Brain microvascular endothelial cell (primary cell): Measurements from ENCODE around the gene TBP.

ENCODE experiments used
- DNase-seq: peaks from one replicate; pipeline ENCODE4 v3.0.0-alpha.2; 2020
- H3K27ac ChIP-seq: fragments of 250-450 bp; sonication (Bioruptor Pico); 2 replicates; pipeline ENCODE4 v1.5.1; 2020; ENCODE audit warnings: mild to moderate bottlenecking, moderate library complexity
- H3K27me3 ChIP-seq: fragments of 250-450 bp; sonication (Bioruptor Pico); replicated peaks from 2 replicates; pipeline ENCODE4 v1.5.1; 2020; ENCODE audit warnings: mild to moderate bottlenecking
- H3K36me3 ChIP-seq: fragments of 250-450 bp; sonication (Bioruptor Pico); replicated peaks from 2 replicates; pipeline ENCODE4 v1.5.1; 2020; ENCODE audit warnings: mild to moderate bottlenecking
- H3K4me3 ChIP-seq: 2 replicates; pipeline ENCODE4 v1.5.1; 2011; ENCODE audit warnings: low read depth, mild to moderate bottlenecking, control low read depth, low read length, moderate library complexity
- in situ Hi-C: cut with HindIII; loops from 2 replicates; pipeline ENCODE4 v1.10.0; 2017; ENCODE audit warnings: low sequenced_read_pairs, low pct_ligation_motif_present
- TF ChIP-seq, protein P1 (sequence below): IDR thresholded peaks from 2 replicates; pipeline ENCODE4 v1.5.1; 2011; ENCODE audit warnings: low read depth, mild to moderate bottlenecking, moderate library complexity, low read length, control low read depth, inconsistent platforms; ENCODE audit errors: missing control alignments

The TBP gene

DNA sequence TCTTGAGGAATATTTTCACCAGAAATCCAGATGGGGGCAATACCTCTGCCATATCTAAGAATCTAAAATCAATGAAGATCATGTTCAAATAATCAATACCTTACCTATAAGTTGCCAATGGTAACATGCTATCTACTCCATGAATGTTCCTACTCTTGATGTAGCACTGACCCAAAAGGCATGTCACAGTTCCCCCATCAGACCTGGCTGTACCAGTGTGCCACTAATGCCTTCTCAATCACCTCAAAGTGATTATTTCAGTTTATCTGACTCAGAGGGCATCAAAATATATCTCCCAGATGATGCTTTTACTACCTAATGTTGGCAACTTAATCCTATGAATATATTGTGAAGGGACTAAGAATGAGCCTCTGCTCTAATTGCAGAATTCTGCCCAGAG is 24.7 kb downstream of the TBP start:
- no peak for DNase-seq
- H3K27me3 ChIP-seq: no peaks in the 10 kb centered on the region
- TF ChIP-seq, protein P1, sequence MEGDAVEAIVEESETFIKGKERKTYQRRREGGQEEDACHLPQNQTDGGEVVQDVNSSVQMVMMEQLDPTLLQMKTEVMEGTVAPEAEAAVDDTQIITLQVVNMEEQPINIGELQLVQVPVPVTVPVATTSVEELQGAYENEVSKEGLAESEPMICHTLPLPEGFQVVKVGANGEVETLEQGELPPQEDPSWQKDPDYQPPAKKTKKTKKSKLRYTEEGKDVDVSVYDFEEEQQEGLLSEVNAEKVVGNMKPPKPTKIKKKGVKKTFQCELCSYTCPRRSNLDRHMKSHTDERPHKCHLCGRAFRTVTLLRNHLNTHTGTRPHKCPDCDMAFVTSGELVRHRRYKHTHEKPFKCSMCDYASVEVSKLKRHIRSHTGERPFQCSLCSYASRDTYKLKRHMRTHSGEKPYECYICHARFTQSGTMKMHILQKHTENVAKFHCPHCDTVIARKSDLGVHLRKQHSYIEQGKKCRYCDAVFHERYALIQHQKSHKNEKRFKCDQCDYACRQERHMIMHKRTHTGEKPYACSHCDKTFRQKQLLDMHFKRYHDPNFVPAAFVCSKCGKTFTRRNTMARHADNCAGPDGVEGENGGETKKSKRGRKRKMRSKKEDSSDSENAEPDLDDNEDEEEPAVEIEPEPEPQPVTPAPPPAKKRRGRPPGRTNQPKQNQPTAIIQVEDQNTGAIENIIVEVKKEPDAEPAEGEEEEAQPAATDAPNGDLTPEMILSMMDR: no peak
- H3K27ac ChIP-seq: no peak overlapping the region
- in situ Hi-C loops: no loop called here
- H3K36me3 ChIP-seq: peaks cover 15% of the 10 kb centered on the region
- H3K4me3 ChIP-seq: no peak overlapping the region

DNA sequence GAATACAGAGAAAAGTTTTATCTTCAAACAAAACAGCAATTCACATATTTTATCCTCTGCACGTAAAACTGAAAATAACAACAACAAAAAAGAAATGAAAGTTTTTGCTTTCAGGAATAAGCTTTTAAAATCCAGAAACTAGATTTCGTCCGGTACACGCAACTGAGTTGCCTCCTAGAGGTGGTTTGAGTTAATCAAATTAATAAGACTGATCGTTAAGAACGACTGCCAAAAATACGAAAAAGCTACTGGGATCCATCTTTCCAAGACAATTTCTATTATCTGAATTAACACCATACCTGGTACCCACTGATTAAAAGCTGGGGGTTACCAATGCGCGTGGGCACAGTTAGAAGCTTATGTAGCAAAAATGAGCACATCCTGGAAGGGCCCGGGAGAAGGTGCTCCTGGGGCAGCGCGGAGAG is 29.6 kb downstream of the TBP start:
- H3K36me3 ChIP-seq: peaks cover 17% of the 10 kb centered on the region
- TF ChIP-seq, protein P1: no peak
- no peaks in the 10 kb centered on the region for H3K27me3 ChIP-seq
- DNase-seq: no peak
- in situ Hi-C loops: no loop called here
- H3K4me3 ChIP-seq: peak overlapping the region; percentile 87
- H3K27ac ChIP-seq: peak overlapping the region; percentile 68

DNA sequence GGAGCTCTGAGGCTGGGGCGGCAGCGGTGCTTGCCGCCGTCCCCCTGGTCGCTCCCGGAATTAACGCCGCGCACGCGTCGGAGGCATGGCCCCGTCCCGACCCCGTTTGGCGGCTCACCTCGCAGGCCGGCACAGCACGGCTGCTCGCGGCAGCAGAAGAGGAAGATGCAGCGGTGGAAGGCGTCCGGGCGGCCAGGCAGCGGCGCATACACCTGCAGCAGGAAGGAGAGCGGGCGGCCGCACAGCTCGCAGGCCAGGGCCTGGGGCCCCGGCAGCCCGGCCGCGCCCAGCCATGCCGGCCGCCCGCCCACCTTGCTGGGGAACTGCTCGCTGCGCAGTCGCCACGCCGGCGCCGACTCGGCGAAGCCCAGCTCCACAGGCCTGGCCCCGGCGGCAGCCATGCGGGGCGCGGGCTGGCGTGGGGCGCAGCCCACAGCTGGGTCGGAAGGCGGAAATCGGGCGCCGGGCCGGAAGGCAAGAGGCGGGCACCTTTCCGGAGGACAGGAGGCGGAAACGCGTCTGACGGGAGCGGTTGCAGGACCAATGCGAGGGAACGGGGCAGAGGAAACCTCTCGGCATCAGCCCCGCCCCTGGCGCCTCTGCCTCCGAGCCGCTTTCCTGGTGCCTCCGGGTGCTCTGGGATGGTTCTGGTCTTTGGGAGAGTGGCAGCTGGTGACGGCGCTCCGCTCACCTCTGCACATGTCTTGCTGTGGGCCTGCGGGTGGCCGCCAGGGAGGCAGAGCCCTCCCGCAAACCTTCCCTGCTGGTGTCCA is 30.2 kb downstream of the TBP start, which contains the start of gene PDCD2:
Gene PDCD2 (minus strand): TSS at position 457 of the 773 bp plus-strand sequence. CDS start 56 bp downstream, at position 401.
- H3K27ac ChIP-seq: peak within 1 kb of the TSS; percentile 68
- in situ Hi-C loops: no loop called here
- H3K27me3 ChIP-seq: no peaks in the 10 kb centered on the region
- DNase-seq: peak; percentile 83
- H3K4me3 ChIP-seq: peak within 1 kb of the TSS; percentile 87
- peaks cover 17% of the 10 kb centered on the region for H3K36me3 ChIP-seq
- TF ChIP-seq, protein P1: no peak

DNA sequence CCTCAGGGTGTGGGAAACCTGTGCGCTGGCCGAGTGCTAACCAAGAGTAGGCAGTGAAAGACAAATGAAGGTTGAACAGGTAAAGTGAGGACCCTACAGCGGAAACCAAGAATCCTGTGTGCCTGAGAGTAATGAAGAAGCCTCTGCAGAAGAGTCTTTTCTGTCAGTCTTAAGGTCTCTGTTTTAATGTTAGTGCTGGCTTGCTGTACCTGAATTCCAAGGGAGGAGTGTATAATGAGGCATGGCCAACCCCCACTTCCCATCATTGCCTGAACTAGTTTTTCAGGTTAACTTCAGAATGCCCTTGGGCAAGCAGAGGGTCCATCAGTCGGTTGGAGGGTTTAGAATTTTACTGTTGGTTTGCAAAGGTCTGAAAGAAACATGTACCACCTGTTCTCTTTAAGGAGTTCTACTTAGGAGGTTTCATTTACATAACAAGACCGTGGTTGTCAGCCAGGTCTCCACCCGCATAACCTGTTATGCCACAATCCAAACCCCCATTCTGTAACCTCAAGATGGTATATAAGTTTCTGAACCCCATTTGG is 30.9 kb downstream of the TBP start:
- TF ChIP-seq, protein P1: no peak
- in situ Hi-C loops: no loop called here
- peak overlapping the region; percentile 87 for H3K4me3 ChIP-seq
- peaks cover 17% of the 10 kb centered on the region for H3K36me3 ChIP-seq
- DNase-seq: no peak
- H3K27me3 ChIP-seq: no peaks in the 10 kb centered on the region
- peak overlapping the region; percentile 68 for H3K27ac ChIP-seq

DNA sequence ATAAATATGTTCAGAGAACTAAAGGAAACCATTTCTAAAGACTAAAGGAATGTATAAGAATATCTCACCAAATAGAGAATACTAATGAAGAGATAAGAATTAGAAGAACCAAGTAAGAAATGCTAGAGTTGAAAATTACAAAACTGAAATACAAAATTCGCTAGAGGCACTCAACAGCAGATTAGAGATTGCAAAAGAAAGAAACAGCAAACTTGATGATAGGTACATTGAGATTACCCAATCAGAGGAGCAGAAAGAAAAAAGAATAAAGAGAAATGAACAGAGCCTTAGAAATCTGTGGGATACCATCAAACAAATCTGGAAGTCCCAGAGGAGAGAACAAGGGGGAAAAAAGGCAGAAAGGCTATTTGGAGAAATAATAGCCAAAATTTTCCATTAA is 36.6 kb downstream of the TBP start:
- DNase-seq: no peak
- Histone ChIP-seq H3K4me3 (no peak overlapping the region), H3K27ac (no peak overlapping the region), H3K27me3 (no peaks in the 10 kb centered on the region), H3K36me3 (no peaks in the 10 kb centered on the region)
- TF ChIP-seq, protein P1: no peak
- in situ Hi-C loops: no loop called here
